Breast epithelium (tissue), 3 donors: ENCODE measurements around the gene RPRD2.

Experiments
- POLR2A ChIP-seq: fragments of 450-650 bp; IDR thresholded peaks from one replicate; pipeline ENCODE4 v1.6.1; 2016; ENCODE audit warnings: antibody characterized with exemption, mild to moderate bottlenecking, moderate library complexity
- POLR2AphosphoS5 ChIP-seq, 3 donors: sonication (generic); formaldehyde crosslinking; IDR thresholded peaks; one replicate each; pipeline ENCODE4 v1.6.1; 2017; ENCODE audit warnings: antibody characterized with exemption in 3 of 3

DNA sequence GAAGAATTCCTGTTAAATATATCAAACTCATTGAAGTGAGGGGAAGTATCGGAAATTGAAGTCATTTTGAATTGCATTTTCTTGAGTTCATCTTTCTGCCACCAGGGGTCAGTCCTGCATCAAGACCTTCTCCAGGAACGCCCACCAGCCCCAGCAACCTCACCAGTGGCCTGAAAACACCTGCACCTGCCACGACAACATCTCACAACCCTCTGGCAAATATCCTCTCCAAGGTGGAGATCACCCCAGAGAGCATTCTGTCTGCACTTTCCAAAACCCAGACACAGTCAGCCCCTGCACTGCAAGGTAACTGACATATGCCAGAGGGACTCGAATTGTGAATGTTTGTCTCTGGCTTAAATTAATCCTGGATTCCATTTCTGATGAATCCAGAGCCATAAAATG is 100.5 kb downstream of the RPRD2 start:
- TF ChIP-seq POLR2AphosphoS5 (IDR thresholded peaks at IDR 0.05) = no peak
- no peak for TF ChIP-seq POLR2A
